Stimulated activated CD8-positive, alpha-beta memory T cell treated with anti-CD3 and anti-CD28 coated beads, Interleukin-4, amount 100 ng/mL, for 1 hour (primary cell): ENCODE data around the gene KIR2DL4.
"Not testable (repeated sequence)": the region's sequence is repeated elsewhere in the genome, so short reads cannot be mapped to it uniquely, and the experiment has no call there.

Experiments used
- DNase-seq, 2 donors: peaks; one replicate each; pipeline ENCODE4 v3.0.0-alpha.2; 2020; ENCODE audit warnings: low read depth in 2 of 2, low spot score in 1 of 2

The KIR2DL4 gene

DNA sequence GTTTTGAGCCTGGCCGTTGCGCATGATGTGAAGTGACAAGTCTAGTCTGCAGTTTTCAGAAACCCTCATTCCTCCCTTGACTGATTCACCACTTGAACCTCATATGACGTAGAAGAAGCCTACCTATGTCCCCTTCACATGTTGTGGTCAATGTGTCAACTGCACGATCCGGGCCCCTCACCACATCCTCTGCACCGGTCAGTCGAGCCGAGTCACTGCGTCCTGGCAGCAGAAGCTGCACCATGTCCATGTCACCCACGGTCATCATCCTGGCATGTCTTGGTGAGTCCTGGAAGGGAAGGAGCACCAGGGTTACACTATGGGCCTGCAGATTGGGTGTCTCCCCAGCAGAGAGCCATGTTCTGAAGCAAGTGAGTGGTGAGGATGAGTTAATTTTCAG lies at the start of gene KIR2DL4:
KIR2DL4 (plus strand) TSS at position 201 of the 400 bp plus-strand sequence; CDS start at position 243, 42 bp downstream.
- DNase-seq = no peak

DNA sequence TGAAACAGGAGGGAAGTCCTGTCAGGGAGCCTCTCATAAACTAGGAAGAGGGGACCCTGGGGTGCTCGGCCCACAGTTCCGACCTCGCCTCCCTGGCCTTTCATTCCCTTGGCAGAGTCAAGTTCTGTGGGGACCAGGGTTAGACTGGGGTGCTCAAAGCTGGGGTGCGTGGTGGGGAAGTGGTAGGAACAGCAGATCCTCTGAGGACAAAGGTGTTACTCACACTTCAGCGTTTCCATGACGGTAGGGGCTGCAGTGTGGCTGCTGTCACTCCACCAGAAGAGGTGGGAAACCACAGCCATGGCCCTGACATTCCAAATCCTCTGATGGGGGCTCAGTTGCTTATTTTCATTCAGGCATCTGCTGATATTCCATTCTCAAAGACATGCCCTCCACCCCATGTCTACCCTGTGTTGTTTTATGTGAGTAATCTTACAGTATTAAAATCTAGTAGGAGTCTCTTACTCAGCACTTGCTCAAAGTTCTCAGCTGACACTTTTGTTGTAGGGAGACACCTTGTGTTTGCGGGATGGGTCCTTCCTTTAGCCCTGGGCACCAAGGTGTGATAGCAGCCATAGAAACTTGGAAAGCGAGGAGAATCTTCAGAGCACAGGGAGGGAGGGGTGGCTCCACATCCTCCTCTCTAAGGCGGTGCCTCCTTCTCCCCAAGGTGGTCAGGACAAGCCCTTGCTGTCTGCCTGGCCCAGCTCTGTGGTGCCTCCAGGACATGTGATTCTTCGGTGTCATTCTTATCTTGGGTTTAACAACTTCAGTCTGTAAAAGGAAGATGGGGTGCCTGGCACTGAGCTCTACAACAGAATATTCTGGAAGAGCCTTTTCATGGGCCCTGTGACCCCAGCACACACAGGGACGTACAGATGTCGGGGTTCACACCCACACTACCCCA lies 47.0 kb upstream of the KIR2DL4 start:
- peak; percentile 5 to 15 for DNase-seq

DNA sequence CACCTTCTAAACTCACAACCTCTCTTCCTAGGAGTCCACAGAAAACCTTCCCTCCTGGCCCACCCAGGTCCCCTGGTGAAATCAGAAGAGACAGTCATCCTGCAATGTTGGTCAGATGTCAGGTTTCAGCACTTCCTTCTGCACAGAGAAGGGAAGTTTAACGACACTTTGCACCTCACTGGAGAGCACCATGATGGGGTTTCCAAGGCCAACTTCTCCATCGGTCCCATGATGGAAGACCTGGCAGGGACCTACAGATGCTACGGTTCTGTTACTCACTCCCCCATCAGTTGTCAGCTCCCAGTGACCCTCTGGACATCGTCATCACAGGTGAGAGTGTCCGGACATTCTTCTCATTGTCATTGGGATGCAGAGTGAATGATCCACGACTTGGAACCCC lies 44.8 kb upstream of the KIR2DL4 start:
- DNase-seq = not testable (repeated sequence)

DNA sequence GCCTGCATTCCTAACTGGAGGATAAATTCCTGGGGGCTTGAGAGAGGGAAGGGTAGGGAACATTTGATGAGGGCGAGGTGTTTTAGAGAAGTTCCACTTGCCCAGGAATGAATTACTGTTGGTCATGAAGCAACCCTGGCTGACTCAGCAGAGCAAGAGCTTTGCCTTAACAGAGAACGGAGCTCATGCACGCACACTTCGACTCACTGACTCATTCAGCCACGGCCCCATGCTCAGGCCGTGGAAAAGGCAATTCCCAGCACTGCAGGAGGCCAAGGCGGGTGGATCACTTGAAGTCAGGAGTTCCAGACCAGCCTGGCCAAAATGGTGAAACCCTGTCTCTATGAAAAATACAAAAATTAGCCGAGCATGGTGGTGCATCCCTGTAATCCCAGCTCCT lies 39.2 kb upstream of the KIR2DL4 start:
- DNase-seq = not testable (repeated sequence)

DNA sequence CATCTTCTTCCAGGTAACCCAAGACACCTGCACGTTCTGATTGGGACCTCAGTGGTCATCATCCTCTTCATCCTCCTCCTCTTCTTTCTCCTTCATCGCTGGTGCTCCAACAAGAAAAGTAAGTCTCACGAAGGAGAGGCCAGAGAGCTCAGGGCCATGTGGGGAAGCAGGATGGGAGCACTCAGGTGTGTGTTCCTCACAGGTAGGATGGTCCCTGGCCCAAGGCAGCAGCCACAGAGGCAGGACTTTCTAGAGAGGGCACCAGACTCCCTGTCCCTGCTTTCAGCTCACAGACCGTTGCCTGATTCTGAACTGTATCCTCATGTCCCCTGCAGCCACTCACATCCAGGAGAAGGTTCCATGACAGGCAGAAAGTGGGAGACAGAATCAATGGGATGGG lies 36.9 kb upstream of the KIR2DL4 start:
- DNase-seq = not testable (repeated sequence)

DNA sequence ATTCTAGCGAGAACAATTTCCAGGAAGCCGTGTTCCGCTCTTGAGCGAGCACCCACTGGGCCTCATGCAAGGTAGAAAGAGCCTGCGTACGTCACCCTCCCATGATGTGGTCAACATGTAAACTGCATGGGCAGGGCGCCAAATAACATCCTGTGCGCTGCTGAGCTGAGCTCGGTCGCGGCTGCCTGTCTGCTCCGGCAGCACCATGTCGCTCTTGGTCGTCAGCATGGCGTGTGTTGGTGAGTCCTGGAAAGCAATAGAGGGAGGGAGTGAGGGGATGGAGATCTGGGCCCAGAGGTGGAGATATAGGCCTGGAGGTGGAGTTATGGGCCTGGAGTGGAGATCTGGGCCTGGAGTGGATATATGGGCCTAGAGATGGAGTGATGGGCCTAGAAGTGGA lies 33.8 kb upstream of the KIR2DL4 start, which contains the start of gene KIR2DL1:
KIR2DL1 (plus strand) TSS at position 148 of the 400 bp plus-strand sequence; CDS start at position 206, 58 bp downstream.
- DNase-seq = not testable (repeated sequence)

DNA sequence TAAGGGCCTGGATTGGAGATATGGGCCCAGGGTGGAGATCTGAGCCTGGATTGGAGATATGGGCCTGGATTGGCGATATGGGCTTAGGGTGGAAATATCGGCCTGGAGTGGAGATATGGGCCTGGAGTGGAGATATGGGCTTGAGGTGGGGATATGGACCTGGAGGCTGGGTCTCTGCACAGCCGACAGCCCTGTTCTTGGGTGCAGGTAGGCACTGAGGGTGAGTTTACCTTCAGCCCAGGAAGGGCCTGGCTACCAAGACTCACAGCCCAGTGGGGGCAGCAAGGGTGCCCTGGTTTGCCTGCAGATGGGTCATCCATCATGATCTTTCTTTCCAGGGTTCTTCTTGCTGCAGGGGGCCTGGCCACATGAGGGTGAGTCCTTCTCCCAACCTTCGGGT lies 32.9 kb upstream of the KIR2DL4 start:
- DNase-seq = not testable (repeated sequence)

DNA sequence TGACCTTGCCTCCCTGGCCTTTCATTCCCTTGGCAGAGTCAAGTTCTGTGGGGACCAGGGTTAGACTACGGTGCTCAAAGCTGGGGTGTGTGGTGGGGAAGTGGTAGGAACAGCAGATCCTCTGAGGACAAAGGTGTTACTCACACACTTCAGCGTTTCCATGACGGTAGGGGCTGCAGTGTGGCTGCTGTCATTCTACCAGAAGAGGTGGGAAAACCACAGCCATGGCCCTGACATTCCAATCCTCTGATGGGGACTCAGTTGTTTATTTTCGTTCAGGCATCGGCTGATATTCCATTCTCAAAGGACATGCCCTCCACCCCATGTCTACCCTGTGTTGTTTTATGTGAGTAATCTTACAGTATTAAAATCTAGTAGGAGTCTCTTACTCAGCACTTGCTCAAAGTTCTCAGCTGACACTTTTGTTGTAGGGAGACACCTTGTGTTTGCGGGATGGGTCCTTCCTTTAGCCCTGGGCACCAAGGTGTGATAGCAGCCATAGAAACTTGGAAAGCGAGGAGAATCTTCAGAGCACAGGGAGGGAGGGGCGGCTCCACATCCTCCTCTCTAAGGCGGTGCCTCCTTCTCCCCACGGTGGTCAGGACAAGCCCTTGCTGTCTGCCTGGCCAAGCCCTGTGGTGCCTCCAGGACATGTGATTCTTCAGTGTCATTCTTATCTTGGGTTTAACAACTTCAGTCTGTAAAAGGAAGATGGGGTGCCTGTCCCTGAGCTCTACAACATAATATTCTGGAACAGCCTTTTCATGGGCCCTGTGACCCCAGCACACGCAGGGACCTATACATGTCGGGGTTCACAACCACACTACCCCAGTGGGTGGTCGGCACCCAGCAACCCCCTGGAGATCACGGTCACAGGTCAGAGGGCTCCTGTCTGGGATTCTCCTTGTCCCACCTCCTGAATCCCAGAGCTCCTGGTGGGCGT lies 32.1 kb upstream of the KIR2DL4 start:
- DNase-seq = not testable (repeated sequence)

DNA sequence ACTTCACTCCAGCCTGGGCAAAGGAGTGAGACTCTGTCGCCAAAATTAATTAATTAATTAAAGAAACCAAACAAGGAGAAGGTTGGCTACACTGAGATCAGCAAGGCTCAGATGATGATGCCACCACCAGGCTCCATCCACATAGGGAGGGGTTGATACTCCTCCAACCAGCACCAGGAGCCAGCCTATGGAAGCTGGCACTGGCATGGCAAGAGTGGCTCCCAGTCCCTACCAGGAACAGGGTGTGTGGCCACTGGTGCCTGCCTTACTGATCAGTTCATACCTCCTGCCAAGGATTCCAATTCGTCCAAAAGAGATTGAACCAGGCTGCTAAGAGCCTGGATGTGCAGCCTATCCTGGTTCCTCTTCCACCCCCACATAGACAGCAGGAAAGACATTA lies 30.7 kb upstream of the KIR2DL4 start:
- not testable (repeated sequence) for DNase-seq

DNA sequence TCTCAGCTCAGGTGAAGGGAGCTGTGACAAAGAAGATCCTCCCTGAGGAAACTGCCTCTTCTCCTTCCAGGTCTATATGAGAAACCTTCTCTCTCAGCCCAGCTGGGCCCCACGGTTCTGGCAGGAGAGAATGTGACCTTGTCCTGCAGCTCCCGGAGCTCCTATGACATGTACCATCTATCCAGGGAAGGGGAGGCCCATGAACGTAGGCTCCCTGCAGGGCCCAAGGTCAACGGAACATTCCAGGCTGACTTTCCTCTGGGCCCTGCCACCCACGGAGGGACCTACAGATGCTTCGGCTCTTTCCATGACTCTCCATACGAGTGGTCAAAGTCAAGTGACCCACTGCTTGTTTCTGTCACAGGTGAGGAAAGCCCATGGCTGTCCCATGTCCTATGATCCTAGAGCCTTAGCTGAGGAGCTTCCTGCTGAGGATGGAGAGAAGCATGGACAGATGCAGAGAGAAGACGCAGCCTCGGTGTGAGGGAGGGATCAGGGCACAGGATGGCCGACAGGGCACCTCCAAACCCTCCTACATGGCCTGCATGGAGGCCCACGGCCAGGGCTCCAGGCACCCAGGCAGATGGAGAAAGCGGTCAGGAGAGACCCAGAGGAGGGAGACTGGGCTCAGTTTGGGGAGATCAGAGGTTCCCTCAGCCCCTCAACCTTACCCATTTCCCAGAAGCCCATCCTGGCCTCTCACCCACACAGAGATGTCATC lies 28.2 kb upstream of the KIR2DL4 start:
- not testable (repeated sequence) for DNase-seq

DNA sequence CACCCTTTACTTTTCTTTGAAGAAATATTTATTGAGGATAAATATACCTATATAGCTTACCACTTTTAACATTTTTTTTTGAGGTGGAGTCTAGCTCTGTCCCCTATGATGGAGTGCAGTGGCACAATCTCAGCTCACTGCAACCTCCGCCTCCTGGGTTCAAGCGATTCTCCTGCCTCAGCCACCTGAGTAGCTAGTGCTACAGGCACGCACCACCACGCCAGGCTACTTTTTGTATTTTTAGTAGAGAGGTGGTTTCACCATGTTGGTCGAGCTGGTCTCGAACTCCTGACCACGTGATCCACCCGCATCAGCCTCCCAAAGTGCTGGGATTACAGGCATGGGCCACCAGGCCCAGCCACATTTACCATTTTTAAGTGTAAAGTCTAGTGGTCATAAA lies 27.6 kb upstream of the KIR2DL4 start:
- not testable (repeated sequence) for DNase-seq

DNA sequence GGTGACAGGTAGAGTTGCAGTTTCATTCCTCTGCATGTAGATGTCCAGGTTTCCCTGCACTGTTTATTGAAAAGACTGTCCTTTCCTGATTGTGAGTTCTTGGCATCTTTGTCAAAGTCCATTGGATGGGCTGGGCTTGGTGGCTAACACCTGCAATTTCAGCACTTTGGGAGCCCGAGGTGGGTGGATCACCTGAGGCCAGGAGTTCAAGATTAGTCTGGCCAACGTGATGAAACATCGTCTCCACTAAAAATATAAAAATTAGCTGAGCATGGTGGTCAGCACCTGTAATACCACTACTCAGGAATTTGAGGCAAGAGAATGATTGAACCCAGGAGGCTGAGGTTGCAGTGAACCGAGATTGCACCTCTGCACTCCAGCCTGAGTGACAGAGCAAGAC lies 25.6 kb upstream of the KIR2DL4 start:
- not testable (repeated sequence) for DNase-seq

DNA sequence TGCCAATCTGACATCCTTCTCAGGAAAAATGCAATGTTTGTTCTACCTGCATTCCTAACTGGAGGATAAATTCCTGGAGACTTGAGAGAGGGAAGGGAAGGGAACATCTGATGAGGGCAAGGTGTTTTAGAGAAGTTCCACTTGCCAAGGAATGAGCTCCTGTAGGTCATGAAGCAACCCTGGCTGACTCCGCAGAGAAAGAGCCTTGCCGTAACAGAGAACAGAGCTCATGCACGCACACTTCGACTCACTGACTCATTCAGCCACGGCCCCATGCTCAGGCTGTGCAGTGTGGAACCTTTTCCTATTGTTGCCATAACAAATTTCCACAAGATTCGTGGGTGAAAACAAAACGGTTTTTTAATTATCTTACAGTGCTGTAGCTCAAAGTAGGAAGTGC lies 24.5 kb upstream of the KIR2DL4 start:
- not testable (repeated sequence) for DNase-seq

DNA sequence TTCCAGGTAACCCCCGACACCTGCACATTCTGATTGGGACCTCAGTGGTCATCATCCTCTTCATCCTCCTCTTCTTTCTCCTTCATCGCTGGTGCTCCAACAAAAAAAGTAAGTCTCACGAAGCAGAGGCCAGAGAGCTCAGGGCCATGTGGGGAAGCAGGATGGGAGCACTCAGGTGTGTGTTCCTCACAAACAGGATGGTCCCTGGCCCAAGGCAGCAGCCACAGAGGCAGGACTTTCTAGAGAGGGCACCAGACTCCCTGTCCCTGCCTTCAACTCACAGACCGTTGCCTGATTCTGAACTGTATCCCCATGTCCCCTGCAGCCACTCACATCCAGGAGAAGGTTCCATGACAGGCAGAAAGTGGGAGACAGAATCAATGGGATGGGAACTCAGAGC lies 20.5 kb upstream of the KIR2DL4 start:
- DNase-seq = not testable (repeated sequence)

DNA sequence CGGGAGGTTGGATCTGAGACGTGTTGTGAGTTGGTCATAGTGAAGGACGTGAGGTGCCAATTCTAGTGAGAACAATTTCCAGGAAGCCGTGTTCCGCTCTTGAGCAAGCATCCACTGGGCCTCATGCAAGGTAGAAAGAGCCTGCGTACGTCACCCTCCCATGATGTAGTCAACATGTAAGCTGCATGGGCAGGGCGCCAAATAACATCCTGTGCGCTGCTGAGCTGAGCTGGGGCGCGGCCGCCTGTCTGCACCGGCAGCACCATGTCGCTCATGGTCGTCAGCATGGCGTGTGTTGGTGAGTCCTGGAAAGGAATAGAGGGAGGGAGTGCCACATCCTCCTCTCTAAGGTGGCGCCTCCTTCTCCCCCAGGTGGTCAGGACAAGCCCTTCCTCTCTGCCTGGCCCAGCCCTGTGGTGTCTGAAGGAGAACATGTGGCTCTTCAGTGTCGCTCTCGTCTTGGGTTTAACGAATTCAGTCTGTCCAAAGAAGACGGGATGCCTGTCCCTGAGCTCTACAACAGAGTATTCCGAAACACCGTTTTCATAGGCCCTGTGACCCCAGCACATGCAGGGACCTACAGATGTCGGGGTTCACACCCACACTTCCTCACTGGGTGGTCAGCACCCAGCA lies 17.2 kb upstream of the KIR2DL4 start:
- DNase-seq = not testable (repeated sequence)

DNA sequence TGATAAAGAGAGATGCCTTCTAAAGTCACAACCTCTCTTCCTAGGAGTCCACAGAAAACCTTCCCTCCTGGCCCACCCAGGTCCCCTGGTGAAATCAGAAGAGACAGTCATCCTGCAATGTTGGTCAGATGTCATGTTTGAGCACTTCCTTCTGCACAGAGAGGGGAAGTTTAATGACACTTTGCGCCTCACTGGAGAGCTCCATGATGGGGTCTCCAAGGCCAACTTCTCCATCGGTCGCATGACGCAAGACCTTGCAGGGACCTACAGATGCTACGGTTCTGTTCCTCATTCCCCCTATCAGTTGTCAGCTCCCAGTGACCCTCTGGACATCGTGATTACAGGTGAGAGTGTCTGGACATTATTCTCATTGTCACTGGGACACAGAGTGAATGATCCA lies 15.3 kb upstream of the KIR2DL4 start:
- DNase-seq = not testable (repeated sequence)

DNA sequence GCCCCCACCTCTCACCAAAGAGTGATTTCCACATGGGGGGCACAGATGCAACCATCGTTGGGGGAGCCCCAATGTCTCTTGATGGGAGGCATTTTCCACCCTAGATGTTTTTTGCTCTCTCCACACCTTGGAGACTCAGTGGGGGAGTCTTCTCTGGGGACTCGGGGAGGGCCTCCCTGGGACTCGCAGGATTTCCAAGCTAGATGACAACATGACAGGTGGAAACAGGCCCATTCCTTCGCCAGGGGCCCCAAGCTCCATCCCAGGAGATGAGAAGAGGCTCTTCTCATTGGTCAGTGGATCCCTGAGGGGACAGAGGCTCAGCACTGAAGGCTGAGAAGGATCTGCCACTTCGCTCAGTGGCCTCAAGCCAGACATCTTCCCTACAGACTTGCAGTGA lies 12.7 kb upstream of the KIR2DL4 start:
- DNase-seq = no peak

DNA sequence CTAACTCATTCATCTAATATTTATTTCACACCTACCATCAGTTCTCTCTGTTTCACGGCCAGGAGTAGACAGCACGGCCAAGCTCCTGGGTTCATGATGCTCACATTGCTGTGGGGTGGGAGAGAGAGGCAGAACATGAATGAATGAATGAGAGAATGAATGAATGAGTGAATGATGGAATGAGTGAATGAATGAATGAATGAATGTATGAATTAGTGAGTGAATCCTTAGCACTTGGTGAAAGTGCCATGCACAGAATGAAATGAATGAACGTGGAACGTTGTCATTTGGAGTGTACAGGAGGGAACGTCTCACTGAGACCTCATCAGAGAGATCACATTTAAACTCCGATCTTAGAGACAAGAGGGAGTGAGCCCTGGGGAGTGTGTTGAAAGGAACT lies 11.9 kb upstream of the KIR2DL4 start:
- DNase-seq = no peak

DNA sequence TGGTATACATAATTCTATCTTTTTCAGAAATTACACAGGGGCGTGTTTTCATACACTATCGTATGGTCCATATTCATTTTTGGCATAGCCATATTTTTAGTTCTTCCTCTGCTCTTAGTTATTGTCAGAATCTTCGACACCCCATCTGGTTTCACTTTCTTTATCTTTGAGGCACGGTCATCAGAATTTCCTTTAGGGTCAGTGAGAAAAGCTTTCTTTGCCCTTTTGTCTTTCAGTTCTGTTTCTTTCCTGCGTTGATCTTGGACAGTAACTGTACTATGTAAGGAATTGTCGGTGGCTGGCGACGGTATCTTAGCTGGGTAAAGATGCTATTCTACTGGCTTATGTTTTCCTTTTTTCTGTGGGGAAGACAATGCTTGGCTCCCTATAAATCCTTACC lies 10.6 kb upstream of the KIR2DL4 start:
- no peak for DNase-seq

DNA sequence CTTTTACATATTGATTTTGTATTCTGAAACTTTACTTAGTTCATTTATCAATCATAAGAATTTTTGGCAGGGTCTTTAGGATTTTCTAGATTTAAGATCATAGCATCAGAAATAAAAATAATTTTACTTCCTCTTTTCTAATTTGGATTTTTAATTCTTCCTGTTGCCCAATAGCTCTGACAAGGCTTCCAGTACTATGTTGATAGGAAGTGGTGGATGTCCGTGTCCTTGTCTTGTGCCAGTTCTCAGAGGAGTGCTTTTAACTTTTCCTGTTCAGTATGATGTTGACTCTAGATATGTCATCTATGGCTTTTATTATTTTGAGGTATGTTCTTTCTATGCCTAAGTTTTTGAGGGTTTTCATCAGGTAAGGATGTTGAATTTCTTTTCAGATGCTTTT lies 7.7 kb upstream of the KIR2DL4 start:
- no peak for DNase-seq
